ENCODE measurements around the gene SETBP1. TPM values are rescaled to one million over a fixed set of nuclear protein-coding genes. Genes with fewer than 3 reads are reported as not detected.

The SETBP1 gene
- total and polyA plus RNA-seq, 2 of the 13 experiments (the other 11 are each of a cell fraction or from before 2014, with no cell fraction given) = 0.18 to 0.65 TPM

GRCh38 chr18:44850001-44850400, 169.3 kb downstream of the SETBP1 start:
- ATAC-seq = no peak
- 40% methylated on average over 2 of the region's 2 CpGs for WGBS (ENCODE audit: low lambda C conversion rate)
- no peak overlapping the region for H2AFZ ChIP-seq (ENCODE audit: low read length)
- no peak overlapping the region for H3K4me2 ChIP-seq (ENCODE audit: low read depth, low read length)
- H3K36me3 ChIP-seq (replicated peaks in 1 of 2; ENCODE audit: control insufficient read depth in 1 of 2, insufficient read depth in 2 of 2, low read length in 2 of 2) = no peaks in the 10 kb centered on the region
- no peaks in the 10 kb centered on the region for H3K27me3 ChIP-seq (ENCODE audit: control insufficient read depth in 1 of 2, insufficient read depth in 2 of 2, low read length in 2 of 2)
- H3K27ac ChIP-seq (ENCODE audit: extremely low read length, insufficient read depth, low read length) = no peak overlapping the region
- ChIA-PET CTCF (ENCODE audit: low intra/inter-chr PET ratio, low total read pairs) (no interaction called here), POLR2A (no interaction called here)
- no TSS peak for BruUV-seq (replicated peaks)
- H3K9me3 ChIP-seq (ENCODE audit: low read length) = no peaks in the 10 kb centered on the region
- TF ChIP-seq ZNF781 (CRISPR knock-in tag; IDR thresholded peaks at IDR 0.05; ENCODE audit: borderline replicate concordance, not compliant biosample characterization) (no peak), E2F1 (CRISPR knock-in tag; IDR thresholded peaks at IDR 0.05) (no peak), ZNF83 (CRISPR knock-in tag; IDR thresholded peaks at IDR 0.05; ENCODE audit: borderline replicate concordance) (no peak), SNRNP70 (IDR thresholded peaks at IDR 0.05; ENCODE audit: low read depth, low read length) (no peak), MTA3 (CRISPR knock-in tag; IDR thresholded peaks at IDR 0.05) (no peak), BHLHE40 (IDR thresholded peaks at IDR 0.05; ENCODE audit: low read length) (no peak), ATF7-NPFF (CRISPR knock-in tag; IDR thresholded peaks at IDR 0.05; ENCODE audit: low read depth) (no peak), ZSCAN31 (CRISPR knock-in tag; IDR thresholded peaks at IDR 0.05; ENCODE audit: low read depth) (no peak), PHF8 (CRISPR knock-in tag; IDR thresholded peaks at IDR 0.05) (no peak), ZNF629 (CRISPR knock-in tag; conservative IDR thresholded peaks at IDR 0.05) (no peak), MBNL3 (CRISPR knock-in tag; conservative IDR thresholded peaks at IDR 0.05) (no peak), RFX5 (IDR thresholded peaks at IDR 0.05; ENCODE audit: low read depth, low read length) (no peak), ZNF496 (CRISPR knock-in tag; IDR thresholded peaks at IDR 0.05; ENCODE audit: insufficient replicate concordance) (no peak), MXD3 (CRISPR knock-in tag; IDR thresholded peaks at IDR 0.05) (no peak), HIVEP1 (CRISPR knock-in tag; IDR thresholded peaks at IDR 0.05) (no peak), KDM1A (CRISPR knock-in tag; IDR thresholded peaks at IDR 0.05) (no peak), PBX3 (CRISPR knock-in tag; IDR thresholded peaks at IDR 0.05; ENCODE audit: borderline replicate concordance) (no peak), HOXA7 (CRISPR knock-in tag; IDR thresholded peaks at IDR 0.05) (no peak)
- TF ChIP-seq, protein P1, sequence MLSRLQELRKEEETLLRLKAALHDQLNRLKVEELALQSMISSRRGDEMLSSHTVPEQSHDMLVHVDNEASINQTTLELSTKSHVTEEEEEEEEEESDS (CRISPR knock-in tag; IDR thresholded peaks at IDR 0.05; ENCODE audit: borderline replicate concordance) = no peak
- TF ChIP-seq, protein P2, sequence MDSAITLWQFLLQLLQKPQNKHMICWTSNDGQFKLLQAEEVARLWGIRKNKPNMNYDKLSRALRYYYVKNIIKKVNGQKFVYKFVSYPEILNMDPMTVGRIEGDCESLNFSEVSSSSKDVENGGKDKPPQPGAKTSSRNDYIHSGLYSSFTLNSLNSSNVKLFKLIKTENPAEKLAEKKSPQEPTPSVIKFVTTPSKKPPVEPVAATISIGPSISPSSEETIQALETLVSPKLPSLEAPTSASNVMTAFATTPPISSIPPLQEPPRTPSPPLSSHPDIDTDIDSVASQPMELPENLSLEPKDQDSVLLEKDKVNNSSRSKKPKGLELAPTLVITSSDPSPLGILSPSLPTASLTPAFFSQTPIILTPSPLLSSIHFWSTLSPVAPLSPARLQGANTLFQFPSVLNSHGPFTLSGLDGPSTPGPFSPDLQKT (CRISPR knock-in tag; IDR thresholded peaks at IDR 0.05; ENCODE audit: borderline replicate concordance) = no peak
- no peaks in the 10 kb centered on the region for H3K4me1 ChIP-seq (ENCODE audit: insufficient read depth, low read length)
- FAIRE-seq = no peak
- no peak for DNase-seq (ENCODE audit: low spot score)
- no peak overlapping the region for H3K9ac ChIP-seq (ENCODE audit: insufficient read depth, low read depth, low read length)
- no peaks in the 10 kb centered on the region for H4K20me1 ChIP-seq (ENCODE audit: insufficient read depth, low read length)
- H3K79me2 ChIP-seq (ENCODE audit: insufficient read depth, low read length) = no peaks in the 10 kb centered on the region
- in situ Hi-C loops (cut with HindIII; ENCODE audit: extremely low pct_ligation_motif_present, low pct_unique_long_range_greater_than_20kb) (no loop called here), intact Hi-C loops (cut with micrococcal nuclease; ENCODE audit: unreplicated experiment) (no loop called here)
- H3K4me3 ChIP-seq (replicated peaks in 1 of 3; ENCODE audit: insufficient read depth in 1 of 3, low read depth in 2 of 3, low read length in 3 of 3) = no peak overlapping the region
